ENCODE measurements around the gene SHANK1.

Gene SHANK1

GRCh38 chr19:50657712-50658440 is 61.7 kb downstream of the SHANK1 start:
- H3K27ac Mint-ChIP-seq, result peak overlapping the region; percentile 84
- H3K9me3 Mint-ChIP-seq, result peaks cover 19% of the 10 kb centered on the region
- peaks cover 30% of the 10 kb centered on the region for H3K27me3 Mint-ChIP-seq (ENCODE audit: low read depth)
- no peaks in the 10 kb centered on the region for H3K36me3 Mint-ChIP-seq (ENCODE audit: low read depth)
- peaks cover 9% of the 10 kb centered on the region for H3K4me1 Mint-ChIP-seq (ENCODE audit: low read depth)
- peak overlapping the region; percentile 80 for H3K4me3 Mint-ChIP-seq

- H3K27me3 Mint-ChIP-seq (ENCODE audit: low read depth), result peaks cover 30% of the 10 kb centered on the region
- no peak overlapping the region for H3K4me3 Mint-ChIP-seq
- peaks cover 9% of the 10 kb centered on the region for H3K4me1 Mint-ChIP-seq (ENCODE audit: low read depth)
- H3K36me3 Mint-ChIP-seq (ENCODE audit: low read depth), result no peaks in the 10 kb centered on the region
- H3K9me3 Mint-ChIP-seq, result peaks cover 19% of the 10 kb centered on the region
- no peak overlapping the region for H3K27ac Mint-ChIP-seq
Measured at GRCh38 chr19:50657222-50657669, 62.4 kb downstream of the SHANK1 start.

- H3K27ac Mint-ChIP-seq, result no peak overlapping the region
- H3K4me1 Mint-ChIP-seq (ENCODE audit: low read depth), result peaks cover 9% of the 10 kb centered on the region
- H3K27me3 Mint-ChIP-seq (ENCODE audit: low read depth), result peaks cover 20% of the 10 kb centered on the region
- no peak overlapping the region for H3K4me3 Mint-ChIP-seq
- no peaks in the 10 kb centered on the region for H3K36me3 Mint-ChIP-seq (ENCODE audit: low read depth)
- peaks cover 19% of the 10 kb centered on the region for H3K9me3 Mint-ChIP-seq
Measured at GRCh38 chr19:50654882-50655281, 64.7 kb downstream of the SHANK1 start.

GRCh38 chr19:50652722-50653121 is 66.9 kb downstream of the SHANK1 start:
- no peaks in the 10 kb centered on the region for H3K36me3 Mint-ChIP-seq (ENCODE audit: low read depth)
- peaks cover 10% of the 10 kb centered on the region for H3K27me3 Mint-ChIP-seq (ENCODE audit: low read depth)
- H3K4me3 Mint-ChIP-seq, result no peak overlapping the region
- H3K4me1 Mint-ChIP-seq (ENCODE audit: low read depth), result peaks cover 4% of the 10 kb centered on the region
- peaks cover 18% of the 10 kb centered on the region for H3K9me3 Mint-ChIP-seq
- H3K27ac Mint-ChIP-seq, result no peak overlapping the region

- Mint-ChIP-seq H3K27me3 (ENCODE audit: low read depth) (peaks cover 6% of the 10 kb centered on the region), H3K36me3 (ENCODE audit: low read depth) (no peaks in the 10 kb centered on the region), H3K4me3 (no peak overlapping the region), H3K4me1 (ENCODE audit: low read depth) (no peaks in the 10 kb centered on the region), H3K27ac (no peak overlapping the region), H3K9me3 (peaks cover 9% of the 10 kb centered on the region)
Measured at GRCh38 chr19:50651174-50651573, 68.4 kb downstream of the SHANK1 start.

- H3K4me1 Mint-ChIP-seq (ENCODE audit: low read depth), result no peaks in the 10 kb centered on the region
- peaks cover 3% of the 10 kb centered on the region for H3K9me3 Mint-ChIP-seq
- H3K27me3 Mint-ChIP-seq (ENCODE audit: low read depth), result peaks cover 3% of the 10 kb centered on the region
- no peaks in the 10 kb centered on the region for H3K36me3 Mint-ChIP-seq (ENCODE audit: low read depth)
- no peak within 1 kb of the TSS for H3K27ac Mint-ChIP-seq
- H3K4me3 Mint-ChIP-seq, result no peak within 1 kb of the TSS
Measured at GRCh38 chr19:50649433-50650391, 69.9 kb downstream of the SHANK1 start, which contains the start of gene C19orf81. C19orf81 (plus strand) TSS chr19:50649445; CDS start chr19:50649445, 0 bp downstream.

GRCh38 chr19:50648659-50649058 is 70.9 kb downstream of the SHANK1 start:
- H3K27me3 Mint-ChIP-seq (ENCODE audit: low read depth), result no peaks in the 10 kb centered on the region
- no peaks in the 10 kb centered on the region for H3K9me3 Mint-ChIP-seq
- no peaks in the 10 kb centered on the region for H3K36me3 Mint-ChIP-seq (ENCODE audit: low read depth)
- no peak overlapping the region for H3K4me3 Mint-ChIP-seq
- no peak overlapping the region for H3K27ac Mint-ChIP-seq
- no peaks in the 10 kb centered on the region for H3K4me1 Mint-ChIP-seq (ENCODE audit: low read depth)

- no peaks in the 10 kb centered on the region for H3K27me3 Mint-ChIP-seq (ENCODE audit: low read depth)
- no peak overlapping the region for H3K27ac Mint-ChIP-seq
- H3K9me3 Mint-ChIP-seq, result no peaks in the 10 kb centered on the region
- H3K36me3 Mint-ChIP-seq (ENCODE audit: low read depth), result no peaks in the 10 kb centered on the region
- no peak overlapping the region for H3K4me3 Mint-ChIP-seq
- H3K4me1 Mint-ChIP-seq (ENCODE audit: low read depth), result no peaks in the 10 kb centered on the region
Measured at GRCh38 chr19:50647879-50648615, 71.6 kb downstream of the SHANK1 start.

GRCh38 chr19:50646074-50646807 is 73.4 kb downstream of the SHANK1 start:
- no peaks in the 10 kb centered on the region for H3K27me3 Mint-ChIP-seq (ENCODE audit: low read depth)
- no peak overlapping the region for H3K4me3 Mint-ChIP-seq
- no peaks in the 10 kb centered on the region for H3K4me1 Mint-ChIP-seq (ENCODE audit: low read depth)
- no peaks in the 10 kb centered on the region for H3K9me3 Mint-ChIP-seq
- no peak overlapping the region for H3K27ac Mint-ChIP-seq
- H3K36me3 Mint-ChIP-seq (ENCODE audit: low read depth), result no peaks in the 10 kb centered on the region

GRCh38 chr19:50645107-50645506 is 74.5 kb downstream of the SHANK1 start:
- Mint-ChIP-seq H3K4me3 (no peak overlapping the region), H3K27me3 (ENCODE audit: low read depth) (peaks cover 7% of the 10 kb centered on the region), H3K36me3 (ENCODE audit: low read depth) (no peaks in the 10 kb centered on the region), H3K27ac (no peak overlapping the region), H3K9me3 (no peaks in the 10 kb centered on the region), H3K4me1 (ENCODE audit: low read depth) (no peaks in the 10 kb centered on the region)

- Mint-ChIP-seq H3K27me3 (ENCODE audit: low read depth) (peaks cover 9% of the 10 kb centered on the region), H3K4me3 (no peak overlapping the region), H3K9me3 (no peaks in the 10 kb centered on the region), H3K4me1 (ENCODE audit: low read depth) (no peaks in the 10 kb centered on the region), H3K27ac (no peak overlapping the region), H3K36me3 (ENCODE audit: low read depth) (no peaks in the 10 kb centered on the region)
Measured at GRCh38 chr19:50644315-50644915, 75.2 kb downstream of the SHANK1 start.

GRCh38 chr19:50640368-50640767 is 79.2 kb downstream of the SHANK1 start:
- Mint-ChIP-seq H3K4me3 (no peak overlapping the region), H3K9me3 (peaks cover under 1% of the 10 kb centered on the region), H3K4me1 (ENCODE audit: low read depth) (no peaks in the 10 kb centered on the region), H3K36me3 (ENCODE audit: low read depth) (no peaks in the 10 kb centered on the region), H3K27me3 (ENCODE audit: low read depth) (peaks cover 37% of the 10 kb centered on the region), H3K27ac (no peak overlapping the region)
